HepG2 (cell line): Measurements from ENCODE around the gene PCYT2. TPM values are rescaled to one million over a fixed set of nuclear protein-coding genes. Genes with fewer than 3 reads are reported as not detected.

Experiments
- GATA4 ChIP-seq: sonication (generic); IDR thresholded peaks from 2 replicates; pipeline ENCODE4 v1.6.1; 2016; ENCODE audit warnings: antibody characterized with exemption, low read depth, borderline replicate concordance
- IKZF1 ChIP-seq: fragments of 450-650 bp; IDR thresholded peaks from 2 replicates; pipeline ENCODE4 v1.7.1; 2016
- KLF9 ChIP-seq: IDR thresholded peaks from 2 replicates; pipeline ENCODE4 v1.6.1; 2016; ENCODE audit warnings: low read depth
- MZF1 ChIP-seq: sonication (generic); formaldehyde crosslinking; IDR thresholded peaks from 2 replicates; pipeline ENCODE4 v1.8.1; 2023; ENCODE audit warnings: mild to moderate bottlenecking, missing genetic modification reagents, borderline replicate concordance
- NFYC ChIP-seq: IDR thresholded peaks from 2 replicates; pipeline ENCODE4 v1.6.1; 2016; ENCODE audit warnings: missing genetic modification reagents, missing compliant biosample characterization
- NKX3-1 ChIP-seq: sonication (generic); formaldehyde crosslinking; IDR thresholded peaks from 2 replicates; pipeline ENCODE4 v1.5.0; 2020; ENCODE audit warnings: missing genetic modification reagents
- SP4 ChIP-seq: sonication (generic); formaldehyde crosslinking; IDR thresholded peaks from 2 replicates; pipeline ENCODE4 v1.8.1; 2023; ENCODE audit warnings: mild to moderate bottlenecking, missing genetic modification reagents
- TEAD3 ChIP-seq: optimal IDR thresholded peaks from 2 replicates; pipeline ENCODE3; 2016; ENCODE audit warnings: borderline replicate concordance
- ZNF350 ChIP-seq: sonication (generic); formaldehyde crosslinking; IDR thresholded peaks from 2 replicates; pipeline ENCODE4 v1.4.0; 2020; ENCODE audit warnings: mild to moderate bottlenecking, low read depth, missing genetic modification reagents, borderline replicate concordance
- ZNF768 ChIP-seq: sonication (generic); formaldehyde crosslinking; IDR thresholded peaks from 2 replicates; pipeline ENCODE4 v1.4.0; 2020; ENCODE audit warnings: missing genetic modification reagents
- ZNF879 ChIP-seq: sonication (generic); formaldehyde crosslinking; IDR thresholded peaks from 2 replicates; pipeline ENCODE4 v1.8.1; 2023; ENCODE audit warnings: missing genetic modification reagents
- polyA plus RNA-seq, 8 experiments: library from polyadenylated mRNA; depleted of rRNA in 3 of 8; stranded (reverse) in 7 of 8; unstranded in 1 of 8; fragments of >200 nt; fragmentation: Illumina TruSeq in 4 of 8; extraction: Trizol in 4 of 8; gene quantifications; 2 replicates each; pipeline versions ENCODE4 v1.2.1 to v1.2.3, GENCODE V29; 2011 to 2016; ENCODE audit warnings: low read depth in 4 of 8, missing spikeins in 1 of 8, mixed read lengths in 1 of 8; ENCODE audit not compliant: insufficient read depth in 1 of 8
- total RNA-seq, 5 experiments: library from RNA; depleted of rRNA; stranded (reverse); fragments of >200 nt; fragmentation: Illumina TruSeq; extraction: Trizol; gene quantifications; 2 replicates each; pipeline ENCODE4 v1.2.3, GENCODE V29; 2016; ENCODE audit warnings: low read depth in 1 of 5
- TF ChIP-seq, protein P1 (sequence below): sonication (generic); formaldehyde crosslinking; IDR thresholded peaks from 2 replicates; pipeline ENCODE4 v1.4.0; 2020; ENCODE audit warnings: missing genetic modification reagents
- TF ChIP-seq, protein P2 (sequence below): sonication (generic); formaldehyde crosslinking; IDR thresholded peaks from 2 replicates; pipeline ENCODE4 v1.5.1; 2020; ENCODE audit warnings: mild to moderate bottlenecking, missing genetic modification reagents, moderate library complexity
- TF ChIP-seq, protein P3 (sequence below): sonication (generic); formaldehyde crosslinking; IDR thresholded peaks from 2 replicates; pipeline ENCODE4 v1.4.0; 2020; ENCODE audit warnings: missing genetic modification reagents, mild to moderate bottlenecking, borderline replicate concordance
- TF ChIP-seq, protein P4 (sequence below): sonication (generic); formaldehyde crosslinking; IDR thresholded peaks from 2 replicates; pipeline ENCODE4 v1.5.0; 2020; ENCODE audit warnings: missing genetic modification reagents
- TF ChIP-seq, protein P5 (sequence below): sonication (generic); formaldehyde crosslinking; IDR thresholded peaks from 2 replicates; pipeline ENCODE4 v1.4.0; 2020; ENCODE audit warnings: mild to moderate bottlenecking, missing genetic modification reagents
- TF ChIP-seq, protein P6 (sequence below): sonication (generic); formaldehyde crosslinking; IDR thresholded peaks from 2 replicates; pipeline ENCODE4 v1.8.1; 2023; ENCODE audit warnings: mild to moderate bottlenecking, missing genetic modification reagents

Gene PCYT2
- total and polyA plus RNA-seq, 2 of the 13 experiments (the other 11 are each of a cell fraction or from before 2014, with no cell fraction given): 147 to 297 TPM

DNA sequence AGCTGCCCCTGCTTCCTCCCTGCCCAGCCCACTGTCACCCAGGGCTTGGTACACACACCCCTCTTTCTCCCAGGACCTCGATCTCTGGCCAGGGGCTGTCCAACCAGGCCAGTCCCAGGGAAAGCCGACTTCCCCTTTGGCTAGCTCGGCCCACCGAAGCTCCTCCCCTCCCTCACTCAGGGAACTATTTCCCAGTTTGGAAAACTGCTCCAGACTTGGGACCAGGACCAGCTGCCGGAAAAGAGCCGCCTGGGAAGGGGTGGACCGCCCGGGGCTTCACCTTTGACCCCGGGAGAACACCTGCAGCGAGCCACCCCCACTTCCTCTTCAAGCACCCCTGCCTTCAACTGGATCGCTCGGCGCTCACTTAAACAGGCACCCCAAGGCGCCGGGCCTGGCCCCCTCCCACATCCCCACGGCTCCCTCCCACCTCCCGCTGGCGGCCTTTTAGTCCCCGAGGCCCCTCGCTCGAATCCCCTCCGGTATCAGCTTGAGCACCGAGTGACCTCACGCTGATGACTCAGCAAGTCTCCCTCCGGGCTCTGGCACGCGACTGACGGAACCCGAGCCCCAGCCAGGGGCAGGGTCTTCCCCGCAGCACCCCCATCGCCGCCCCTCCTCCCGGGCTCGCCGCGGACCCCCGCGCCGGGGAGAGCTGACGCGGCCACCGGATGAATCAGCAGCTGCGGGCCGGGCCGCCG, 15.4 kb upstream of the PCYT2 start (continued):
- TF ChIP-seq, protein P1, sequence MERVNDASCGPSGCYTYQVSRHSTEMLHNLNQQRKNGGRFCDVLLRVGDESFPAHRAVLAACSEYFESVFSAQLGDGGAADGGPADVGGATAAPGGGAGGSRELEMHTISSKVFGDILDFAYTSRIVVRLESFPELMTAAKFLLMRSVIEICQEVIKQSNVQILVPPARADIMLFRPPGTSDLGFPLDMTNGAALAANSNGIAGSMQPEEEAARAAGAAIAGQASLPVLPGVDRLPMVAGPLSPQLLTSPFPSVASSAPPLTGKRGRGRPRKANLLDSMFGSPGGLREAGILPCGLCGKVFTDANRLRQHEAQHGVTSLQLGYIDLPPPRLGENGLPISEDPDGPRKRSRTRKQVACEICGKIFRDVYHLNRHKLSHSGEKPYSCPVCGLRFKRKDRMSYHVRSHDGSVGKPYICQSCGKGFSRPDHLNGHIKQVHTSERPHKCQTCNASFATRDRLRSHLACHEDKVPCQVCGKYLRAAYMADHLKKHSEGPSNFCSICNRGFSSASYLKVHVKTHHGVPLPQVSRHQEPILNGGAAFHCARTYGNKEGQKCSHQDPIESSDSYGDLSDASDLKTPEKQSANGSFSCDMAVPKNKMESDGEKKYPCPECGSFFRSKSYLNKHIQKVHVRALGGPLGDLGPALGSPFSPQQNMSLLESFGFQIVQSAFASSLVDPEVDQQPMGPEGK: peak; percentile 82
- TF ChIP-seq ZNF350: peak; percentile 79; the same call in 1 of the 2 replicates
- TF ChIP-seq, protein P2, sequence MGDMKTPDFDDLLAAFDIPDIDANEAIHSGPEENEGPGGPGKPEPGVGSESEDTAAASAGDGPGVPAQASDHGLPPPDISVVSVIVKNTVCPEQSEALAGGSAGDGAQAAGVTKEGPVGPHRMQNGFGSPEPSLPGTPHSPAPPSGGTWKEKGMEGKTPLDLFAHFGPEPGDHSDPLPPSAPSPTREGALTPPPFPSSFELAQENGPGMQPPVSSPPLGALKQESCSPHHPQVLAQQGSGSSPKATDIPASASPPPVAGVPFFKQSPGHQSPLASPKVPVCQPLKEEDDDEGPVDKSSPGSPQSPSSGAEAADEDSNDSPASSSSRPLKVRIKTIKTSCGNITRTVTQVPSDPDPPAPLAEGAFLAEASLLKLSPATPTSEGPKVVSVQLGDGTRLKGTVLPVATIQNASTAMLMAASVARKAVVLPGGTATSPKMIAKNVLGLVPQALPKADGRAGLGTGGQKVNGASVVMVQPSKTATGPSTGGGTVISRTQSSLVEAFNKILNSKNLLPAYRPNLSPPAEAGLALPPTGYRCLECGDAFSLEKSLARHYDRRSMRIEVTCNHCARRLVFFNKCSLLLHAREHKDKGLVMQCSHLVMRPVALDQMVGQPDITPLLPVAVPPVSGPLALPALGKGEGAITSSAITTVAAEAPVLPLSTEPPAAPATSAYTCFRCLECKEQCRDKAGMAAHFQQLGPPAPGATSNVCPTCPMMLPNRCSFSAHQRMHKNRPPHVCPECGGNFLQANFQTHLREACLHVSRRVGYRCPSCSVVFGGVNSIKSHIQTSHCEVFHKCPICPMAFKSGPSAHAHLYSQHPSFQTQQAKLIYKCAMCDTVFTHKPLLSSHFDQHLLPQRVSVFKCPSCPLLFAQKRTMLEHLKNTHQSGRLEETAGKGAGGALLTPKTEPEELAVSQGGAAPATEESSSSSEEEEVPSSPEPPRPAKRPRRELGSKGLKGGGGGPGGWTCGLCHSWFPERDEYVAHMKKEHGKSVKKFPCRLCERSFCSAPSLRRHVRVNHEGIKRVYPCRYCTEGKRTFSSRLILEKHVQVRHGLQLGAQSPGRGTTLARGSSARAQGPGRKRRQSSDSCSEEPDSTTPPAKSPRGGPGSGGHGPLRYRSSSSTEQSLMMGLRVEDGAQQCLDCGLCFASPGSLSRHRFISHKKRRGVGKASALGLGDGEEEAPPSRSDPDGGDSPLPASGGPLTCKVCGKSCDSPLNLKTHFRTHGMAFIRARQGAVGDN (CRISPR knock-in tag): peak; percentile 93
- TF ChIP-seq, protein P3, sequence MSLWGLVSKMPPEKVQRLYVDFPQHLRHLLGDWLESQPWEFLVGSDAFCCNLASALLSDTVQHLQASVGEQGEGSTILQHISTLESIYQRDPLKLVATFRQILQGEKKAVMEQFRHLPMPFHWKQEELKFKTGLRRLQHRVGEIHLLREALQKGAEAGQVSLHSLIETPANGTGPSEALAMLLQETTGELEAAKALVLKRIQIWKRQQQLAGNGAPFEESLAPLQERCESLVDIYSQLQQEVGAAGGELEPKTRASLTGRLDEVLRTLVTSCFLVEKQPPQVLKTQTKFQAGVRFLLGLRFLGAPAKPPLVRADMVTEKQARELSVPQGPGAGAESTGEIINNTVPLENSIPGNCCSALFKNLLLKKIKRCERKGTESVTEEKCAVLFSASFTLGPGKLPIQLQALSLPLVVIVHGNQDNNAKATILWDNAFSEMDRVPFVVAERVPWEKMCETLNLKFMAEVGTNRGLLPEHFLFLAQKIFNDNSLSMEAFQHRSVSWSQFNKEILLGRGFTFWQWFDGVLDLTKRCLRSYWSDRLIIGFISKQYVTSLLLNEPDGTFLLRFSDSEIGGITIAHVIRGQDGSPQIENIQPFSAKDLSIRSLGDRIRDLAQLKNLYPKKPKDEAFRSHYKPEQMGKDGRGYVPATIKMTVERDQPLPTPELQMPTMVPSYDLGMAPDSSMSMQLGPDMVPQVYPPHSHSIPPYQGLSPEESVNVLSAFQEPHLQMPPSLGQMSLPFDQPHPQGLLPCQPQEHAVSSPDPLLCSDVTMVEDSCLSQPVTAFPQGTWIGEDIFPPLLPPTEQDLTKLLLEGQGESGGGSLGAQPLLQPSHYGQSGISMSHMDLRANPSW (CRISPR knock-in tag): no peak
- no peak for TF ChIP-seq NKX3-1
- TF ChIP-seq, protein P4, sequence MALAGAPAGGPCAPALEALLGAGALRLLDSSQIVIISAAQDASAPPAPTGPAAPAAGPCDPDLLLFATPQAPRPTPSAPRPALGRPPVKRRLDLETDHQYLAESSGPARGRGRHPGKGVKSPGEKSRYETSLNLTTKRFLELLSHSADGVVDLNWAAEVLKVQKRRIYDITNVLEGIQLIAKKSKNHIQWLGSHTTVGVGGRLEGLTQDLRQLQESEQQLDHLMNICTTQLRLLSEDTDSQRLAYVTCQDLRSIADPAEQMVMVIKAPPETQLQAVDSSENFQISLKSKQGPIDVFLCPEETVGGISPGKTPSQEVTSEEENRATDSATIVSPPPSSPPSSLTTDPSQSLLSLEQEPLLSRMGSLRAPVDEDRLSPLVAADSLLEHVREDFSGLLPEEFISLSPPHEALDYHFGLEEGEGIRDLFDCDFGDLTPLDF (CRISPR knock-in tag): peak; percentile 61; the same call in 1 of the 2 replicates
- no peak for TF ChIP-seq TEAD3 (CRISPR knock-in tag)
- TF ChIP-seq, protein P5, sequence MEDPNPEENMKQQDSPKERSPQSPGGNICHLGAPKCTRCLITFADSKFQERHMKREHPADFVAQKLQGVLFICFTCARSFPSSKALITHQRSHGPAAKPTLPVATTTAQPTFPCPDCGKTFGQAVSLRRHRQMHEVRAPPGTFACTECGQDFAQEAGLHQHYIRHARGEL (CRISPR knock-in tag): peak; percentile 76; the same call in 1 of the 2 replicates
- peak; percentile 60 for TF ChIP-seq ZNF768
- peak; percentile 62; the same call in 1 of the 2 replicates for TF ChIP-seq GATA4
- no peak for TF ChIP-seq ZNF879 (CRISPR knock-in tag)
- TF ChIP-seq KLF9 (CRISPR knock-in tag): 0 out of 2 replicates have a peak, but pooled peaks have one; percentile 59
- TF ChIP-seq IKZF1: no peak
- TF ChIP-seq, protein P6, sequence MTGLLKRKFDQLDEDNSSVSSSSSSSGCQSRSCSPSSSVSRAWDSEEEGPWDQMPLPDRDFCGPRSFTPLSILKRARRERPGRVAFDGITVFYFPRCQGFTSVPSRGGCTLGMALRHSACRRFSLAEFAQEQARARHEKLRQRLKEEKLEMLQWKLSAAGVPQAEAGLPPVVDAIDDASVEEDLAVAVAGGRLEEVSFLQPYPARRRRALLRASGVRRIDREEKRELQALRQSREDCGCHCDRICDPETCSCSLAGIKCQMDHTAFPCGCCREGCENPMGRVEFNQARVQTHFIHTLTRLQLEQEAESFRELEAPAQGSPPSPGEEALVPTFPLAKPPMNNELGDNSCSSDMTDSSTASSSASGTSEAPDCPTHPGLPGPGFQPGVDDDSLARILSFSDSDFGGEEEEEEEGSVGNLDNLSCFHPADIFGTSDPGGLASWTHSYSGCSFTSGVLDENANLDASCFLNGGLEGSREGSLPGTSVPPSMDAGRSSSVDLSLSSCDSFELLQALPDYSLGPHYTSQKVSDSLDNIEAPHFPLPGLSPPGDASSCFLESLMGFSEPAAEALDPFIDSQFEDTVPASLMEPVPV (CRISPR knock-in tag): 0 out of 2 replicates have a peak, but pooled peaks have one; percentile 15
- peak; percentile 84 for TF ChIP-seq SP4 (CRISPR knock-in tag)
- 0 out of 2 replicates have a peak, but pooled peaks have one; percentile 54 for TF ChIP-seq MZF1 (CRISPR knock-in tag)
- TF ChIP-seq NFYC (CRISPR knock-in tag): peak; percentile 45
